ENCODE results near the gene WASHC4.

Gene WASHC4

DNA sequence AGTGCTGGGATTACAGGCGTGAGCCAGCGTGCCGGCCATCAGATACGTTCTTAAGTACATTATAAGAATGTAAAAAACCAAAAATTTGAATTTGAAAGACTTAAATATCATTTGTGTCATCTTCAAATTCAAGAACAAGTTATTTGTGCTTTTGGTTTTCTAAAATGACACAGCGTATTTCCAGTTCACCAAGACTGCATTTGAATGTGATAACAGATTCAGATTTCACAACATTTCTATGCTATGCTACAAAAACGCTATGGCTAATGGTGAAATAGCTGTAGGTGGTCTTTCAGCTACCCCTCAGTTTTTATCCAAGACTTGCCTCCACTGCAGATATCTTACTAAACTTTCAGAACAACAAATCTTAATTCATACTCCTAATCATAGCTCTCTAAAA is 81.8 kb downstream of the WASHC4 start:
- Histone ChIP-seq H3K4me3 (ENCODE audit: low read depth, low read length, poor library complexity, severe bottlenecking) (no peak overlapping the region), H2AFZ (ENCODE audit: low read length) (no peak overlapping the region), H3K4me2 (ENCODE audit: low read length) (no peak overlapping the region), H3K9me3 (ENCODE audit: low read length) (no peaks in the 10 kb centered on the region), H3K9ac (ENCODE audit: low read length) (no peak overlapping the region), H3K36me3 (ENCODE audit: insufficient read depth, low read length) (peaks cover 7% of the 10 kb centered on the region; the same call in 1 of the 2 replicates), H3F3A (ENCODE audit: insufficient read depth, low read length) (no peaks in the 10 kb centered on the region), H3K27me3 (ENCODE audit: insufficient read depth, low read length) (no peaks in the 10 kb centered on the region), H3K4me1 (ENCODE audit: insufficient read depth, low read length, severe bottlenecking) (no peaks in the 10 kb centered on the region), H3K27ac (ENCODE audit: low read depth, low read length, poor library complexity, severe bottlenecking) (no peak overlapping the region), H3K9me2 (ENCODE audit: low read depth, low read length) (no peaks in the 10 kb centered on the region), H3K79me2 (ENCODE audit: insufficient read depth, low read length) (no peaks in the 10 kb centered on the region), H4K20me1 (ENCODE audit: insufficient read depth, low read length) (no peaks in the 10 kb centered on the region)
- TF ChIP-seq, protein P1, sequence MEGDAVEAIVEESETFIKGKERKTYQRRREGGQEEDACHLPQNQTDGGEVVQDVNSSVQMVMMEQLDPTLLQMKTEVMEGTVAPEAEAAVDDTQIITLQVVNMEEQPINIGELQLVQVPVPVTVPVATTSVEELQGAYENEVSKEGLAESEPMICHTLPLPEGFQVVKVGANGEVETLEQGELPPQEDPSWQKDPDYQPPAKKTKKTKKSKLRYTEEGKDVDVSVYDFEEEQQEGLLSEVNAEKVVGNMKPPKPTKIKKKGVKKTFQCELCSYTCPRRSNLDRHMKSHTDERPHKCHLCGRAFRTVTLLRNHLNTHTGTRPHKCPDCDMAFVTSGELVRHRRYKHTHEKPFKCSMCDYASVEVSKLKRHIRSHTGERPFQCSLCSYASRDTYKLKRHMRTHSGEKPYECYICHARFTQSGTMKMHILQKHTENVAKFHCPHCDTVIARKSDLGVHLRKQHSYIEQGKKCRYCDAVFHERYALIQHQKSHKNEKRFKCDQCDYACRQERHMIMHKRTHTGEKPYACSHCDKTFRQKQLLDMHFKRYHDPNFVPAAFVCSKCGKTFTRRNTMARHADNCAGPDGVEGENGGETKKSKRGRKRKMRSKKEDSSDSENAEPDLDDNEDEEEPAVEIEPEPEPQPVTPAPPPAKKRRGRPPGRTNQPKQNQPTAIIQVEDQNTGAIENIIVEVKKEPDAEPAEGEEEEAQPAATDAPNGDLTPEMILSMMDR (IDR thresholded peaks at IDR 0.05; ENCODE audit: low read length), result no peak
- no peak for TF ChIP-seq EZH2 (IDR thresholded peaks at IDR 0.05; ENCODE audit: borderline replicate concordance, low read length)

DNA sequence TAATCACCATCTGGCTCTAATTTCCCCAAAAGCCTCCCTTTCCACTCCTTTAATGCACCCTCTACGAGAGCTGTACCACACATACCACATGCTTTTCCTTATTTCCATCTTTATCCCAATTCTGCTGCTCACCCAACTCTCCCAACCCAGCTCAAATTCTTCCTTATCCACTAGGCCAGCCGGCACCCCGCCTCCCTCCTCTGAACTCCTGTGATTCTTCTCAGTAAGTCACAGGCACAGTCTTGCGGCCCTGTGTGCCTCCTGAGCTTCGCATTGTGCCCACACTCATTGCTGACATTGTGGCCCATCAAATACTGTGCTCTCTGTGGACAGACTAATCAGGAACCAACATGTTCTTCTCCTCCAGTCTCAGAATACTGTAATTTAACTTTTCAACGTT is 83.0 kb downstream of the WASHC4 start:
- no peaks in the 10 kb centered on the region for H3K9me2 ChIP-seq (ENCODE audit: low read depth, low read length)
- H4K20me1 ChIP-seq (ENCODE audit: insufficient read depth, low read length), result no peaks in the 10 kb centered on the region
- no peaks in the 10 kb centered on the region for H3K27me3 ChIP-seq (ENCODE audit: insufficient read depth, low read length)
- no peak overlapping the region for H3K9ac ChIP-seq (ENCODE audit: low read length)
- no peaks in the 10 kb centered on the region for H3K79me2 ChIP-seq (ENCODE audit: insufficient read depth, low read length)
- H3K4me3 ChIP-seq (ENCODE audit: low read depth, low read length, poor library complexity, severe bottlenecking), result no peak overlapping the region
- no peak overlapping the region for H3K4me2 ChIP-seq (ENCODE audit: low read length)
- no peaks in the 10 kb centered on the region for H3K4me1 ChIP-seq (ENCODE audit: insufficient read depth, low read length, severe bottlenecking)
- peaks cover 7% of the 10 kb centered on the region; the same call in 1 of the 2 replicates for H3K36me3 ChIP-seq (ENCODE audit: insufficient read depth, low read length)
- TF ChIP-seq, protein P1 (IDR thresholded peaks at IDR 0.05; ENCODE audit: low read length), result no peak
- TF ChIP-seq EZH2 (IDR thresholded peaks at IDR 0.05; ENCODE audit: borderline replicate concordance, low read length), result no peak
- no peaks in the 10 kb centered on the region for H3K9me3 ChIP-seq (ENCODE audit: low read length)
- H3F3A ChIP-seq (ENCODE audit: insufficient read depth, low read length), result no peaks in the 10 kb centered on the region
- no peak overlapping the region for H3K27ac ChIP-seq (ENCODE audit: low read depth, low read length, poor library complexity, severe bottlenecking)
- no peak overlapping the region for H2AFZ ChIP-seq (ENCODE audit: low read length)

GRCh38 chr12:105192624-105193225 is 85.2 kb downstream of the WASHC4 start:
- Histone ChIP-seq H3K36me3 (ENCODE audit: insufficient read depth, low read length) (no peaks in the 10 kb centered on the region), H3K4me1 (ENCODE audit: insufficient read depth, low read length, severe bottlenecking) (no peaks in the 10 kb centered on the region), H3K9me3 (ENCODE audit: low read length) (no peaks in the 10 kb centered on the region), H3K79me2 (ENCODE audit: insufficient read depth, low read length) (no peaks in the 10 kb centered on the region), H2AFZ (ENCODE audit: low read length) (no peak overlapping the region), H3K27ac (ENCODE audit: low read depth, low read length, poor library complexity, severe bottlenecking) (no peak overlapping the region), H3K9ac (ENCODE audit: low read length) (no peak overlapping the region), H3K4me2 (ENCODE audit: low read length) (no peak overlapping the region), H4K20me1 (ENCODE audit: insufficient read depth, low read length) (no peaks in the 10 kb centered on the region), H3K4me3 (ENCODE audit: low read depth, low read length, poor library complexity, severe bottlenecking) (no peak overlapping the region), H3K9me2 (ENCODE audit: low read depth, low read length) (no peaks in the 10 kb centered on the region), H3K27me3 (ENCODE audit: insufficient read depth, low read length) (no peaks in the 10 kb centered on the region), H3F3A (ENCODE audit: insufficient read depth, low read length) (no peaks in the 10 kb centered on the region)
- TF ChIP-seq, protein P1 (IDR thresholded peaks at IDR 0.05; ENCODE audit: low read length), result no peak
- no peak for TF ChIP-seq EZH2 (IDR thresholded peaks at IDR 0.05; ENCODE audit: borderline replicate concordance, low read length)
